ENCODE data around the gene RCAN2.

DNA sequence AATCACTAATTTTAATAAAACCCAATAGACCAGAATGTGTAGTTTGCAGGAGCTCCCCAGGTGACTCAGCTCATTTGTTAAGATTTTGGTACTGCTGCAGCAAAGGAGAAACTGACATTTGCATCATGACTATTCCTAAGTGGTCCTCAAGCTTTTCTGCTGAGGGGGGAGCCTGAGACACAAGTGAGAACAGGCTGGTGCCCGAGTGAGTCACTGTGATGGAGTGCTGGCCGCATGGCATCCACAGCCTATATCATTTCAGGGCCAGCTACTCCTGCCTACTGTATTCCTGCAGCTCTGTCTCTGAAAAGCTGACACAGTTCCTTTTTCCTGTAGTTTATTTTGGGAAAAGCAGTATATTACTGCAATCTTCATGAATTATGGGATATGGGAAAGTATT is 206.8 kb downstream of the RCAN2 start:
- no peak for TF ChIP-seq SPI1 (IDR thresholded peaks at IDR 0.05; ENCODE audit: low read depth, low read length)
- no peak for TF ChIP-seq POLR2A (IDR thresholded peaks at IDR 0.05; ENCODE audit: low read depth, low read length)
- no peak for TF ChIP-seq POLR2AphosphoS5 (IDR thresholded peaks at IDR 0.05; ENCODE audit: low read depth, low read length)
- TF ChIP-seq TAF1 (IDR thresholded peaks at IDR 0.05; ENCODE audit: low read depth, low read length) = no peak
- TF ChIP-seq PAX5 (IDR thresholded peaks at IDR 0.05; ENCODE audit: insufficient read depth, low read length, severe bottlenecking) = no peak
- TF ChIP-seq POU2F2 (IDR thresholded peaks at IDR 0.05; ENCODE audit: low read depth, low read length) = no peak

Measured in GM12891 (cell line).